Measurements from ENCODE around the gene SLC12A8. TPM values are rescaled to one million over a fixed set of nuclear protein-coding genes. Genes with fewer than 3 reads are reported as not detected.

SLC12A8 gene
- total and polyA plus RNA-seq, 4 donors, result 4.2 to 5.2 (median 4.9) TPM

- Histone ChIP-seq H3K4me1 (ENCODE audit: control insufficient read depth, insufficient read depth, low read length) (peaks cover 17% of the 10 kb centered on the region), H3K27ac (ENCODE audit: low read depth, low read length) (no peak overlapping the region), H3K36me3 (ENCODE audit: control insufficient read depth, insufficient read depth, low read length) (no peaks in the 10 kb centered on the region), H3K4me3 (ENCODE audit: low read depth, low read length) (no peak overlapping the region), H3K9me3 (ENCODE audit: control insufficient read depth, insufficient read depth, low read length) (no peaks in the 10 kb centered on the region), H3K27me3 (ENCODE audit: control insufficient read depth, insufficient read depth, low read length) (no peaks in the 10 kb centered on the region)
- 100% methylated on average over 1 of the region's 4 CpGs for WGBS (ENCODE audit: insufficient coverage)
- no peak for DNase-seq (ENCODE audit: low read depth in 4 of 6, low spot score in 6 of 6)
Measured at GRCh38 chr3:125191256-125191655, 21.3 kb downstream of the SLC12A8 start.

- Histone ChIP-seq H3K4me3 (ENCODE audit: low read depth, low read length) (no peak overlapping the region), H3K27me3 (ENCODE audit: control insufficient read depth, insufficient read depth, low read length) (no peaks in the 10 kb centered on the region), H3K36me3 (ENCODE audit: control insufficient read depth, insufficient read depth, low read length) (no peaks in the 10 kb centered on the region), H3K27ac (ENCODE audit: low read depth, low read length) (no peak overlapping the region), H3K9me3 (ENCODE audit: control insufficient read depth, insufficient read depth, low read length) (no peaks in the 10 kb centered on the region), H3K4me1 (ENCODE audit: control insufficient read depth, insufficient read depth, low read length) (peaks cover 22% of the 10 kb centered on the region)
- WGBS (ENCODE audit: insufficient coverage), result 0% methylated on average over 1 of the region's 3 CpGs
- no peak for DNase-seq (ENCODE audit: low read depth in 4 of 6, low spot score in 6 of 6)
Measured at GRCh38 chr3:125190786-125191185, 21.8 kb downstream of the SLC12A8 start.

- WGBS (ENCODE audit: insufficient coverage), result 94% methylated on average over 5 of the region's 7 CpGs
- H3K27ac ChIP-seq (ENCODE audit: low read depth, low read length), result no peak overlapping the region
- H3K4me3 ChIP-seq (ENCODE audit: low read depth, low read length), result no peak overlapping the region
- no peaks in the 10 kb centered on the region for H3K9me3 ChIP-seq (ENCODE audit: control insufficient read depth, insufficient read depth, low read length)
- no peak for DNase-seq (ENCODE audit: low read depth in 4 of 6, low spot score in 6 of 6)
- no peaks in the 10 kb centered on the region for H3K27me3 ChIP-seq (ENCODE audit: control insufficient read depth, insufficient read depth, low read length)
- H3K36me3 ChIP-seq (ENCODE audit: control insufficient read depth, insufficient read depth, low read length), result no peaks in the 10 kb centered on the region
- H3K4me1 ChIP-seq (ENCODE audit: control insufficient read depth, insufficient read depth, low read length), result peaks cover 22% of the 10 kb centered on the region
Measured at GRCh38 chr3:125189378-125190165, 23.0 kb downstream of the SLC12A8 start.

- Histone ChIP-seq H3K4me1 (ENCODE audit: control insufficient read depth, insufficient read depth, low read length) (peaks cover 21% of the 10 kb centered on the region), H3K4me3 (ENCODE audit: low read depth, low read length) (no peak overlapping the region), H3K27ac (ENCODE audit: low read depth, low read length) (no peak overlapping the region), H3K27me3 (ENCODE audit: control insufficient read depth, insufficient read depth, low read length) (no peaks in the 10 kb centered on the region), H3K36me3 (ENCODE audit: control insufficient read depth, insufficient read depth, low read length) (no peaks in the 10 kb centered on the region), H3K9me3 (ENCODE audit: control insufficient read depth, insufficient read depth, low read length) (no peaks in the 10 kb centered on the region)
- WGBS (ENCODE audit: insufficient coverage), result no CpG with 5 or more reads among the region's 2 CpGs
- DNase-seq (ENCODE audit: low read depth in 4 of 6, low spot score in 6 of 6), result no peak
Measured at GRCh38 chr3:125188955-125189354, 23.6 kb downstream of the SLC12A8 start.

GRCh38 chr3:125187599-125187910 is 25.0 kb downstream of the SLC12A8 start:
- Histone ChIP-seq H3K4me1 (ENCODE audit: control insufficient read depth, insufficient read depth, low read length) (peaks cover 21% of the 10 kb centered on the region), H3K27ac (ENCODE audit: low read depth, low read length) (no peak overlapping the region), H3K4me3 (ENCODE audit: low read depth, low read length) (no peak overlapping the region), H3K9me3 (ENCODE audit: control insufficient read depth, insufficient read depth, low read length) (no peaks in the 10 kb centered on the region), H3K36me3 (ENCODE audit: control insufficient read depth, insufficient read depth, low read length) (no peaks in the 10 kb centered on the region), H3K27me3 (ENCODE audit: control insufficient read depth, insufficient read depth, low read length) (no peaks in the 10 kb centered on the region)
- no peak for DNase-seq (ENCODE audit: low read depth in 4 of 6, low spot score in 6 of 6)
- WGBS (ENCODE audit: insufficient coverage), result 74% methylated on average over 4 of the region's 5 CpGs

- Histone ChIP-seq H3K9me3 (ENCODE audit: control insufficient read depth, insufficient read depth, low read length) (no peaks in the 10 kb centered on the region), H3K27ac (ENCODE audit: low read depth, low read length) (peak overlapping the region; percentile 36), H3K36me3 (ENCODE audit: control insufficient read depth, insufficient read depth, low read length) (no peaks in the 10 kb centered on the region), H3K4me3 (ENCODE audit: low read depth, low read length) (no peak overlapping the region), H3K27me3 (ENCODE audit: control insufficient read depth, insufficient read depth, low read length) (no peaks in the 10 kb centered on the region), H3K4me1 (ENCODE audit: control insufficient read depth, insufficient read depth, low read length) (peaks cover 21% of the 10 kb centered on the region)
- 88% methylated on average over 16 of the region's 20 CpGs for WGBS (ENCODE audit: insufficient coverage)
- DNase-seq (ENCODE audit: low read depth in 4 of 6, low spot score in 6 of 6), result no peak
Measured at GRCh38 chr3:125186800-125187598, 25.5 kb downstream of the SLC12A8 start.

- Histone ChIP-seq H3K27me3 (ENCODE audit: control insufficient read depth, insufficient read depth, low read length) (no peaks in the 10 kb centered on the region), H3K27ac (ENCODE audit: low read depth, low read length) (peak overlapping the region; percentile 36), H3K9me3 (ENCODE audit: control insufficient read depth, insufficient read depth, low read length) (no peaks in the 10 kb centered on the region), H3K4me3 (ENCODE audit: low read depth, low read length) (no peak overlapping the region), H3K4me1 (ENCODE audit: control insufficient read depth, insufficient read depth, low read length) (peaks cover 21% of the 10 kb centered on the region), H3K36me3 (ENCODE audit: control insufficient read depth, insufficient read depth, low read length) (no peaks in the 10 kb centered on the region)
- 17% methylated on average over 10 of the region's 10 CpGs for WGBS (ENCODE audit: insufficient coverage)
- peak in 5 of 6 donors; percentile 26 to 81 (median 41) for DNase-seq (ENCODE audit: low read depth in 4 of 6, low spot score in 6 of 6)
Measured at GRCh38 chr3:125186261-125186787, 26.2 kb downstream of the SLC12A8 start.

- DNase-seq (ENCODE audit: low read depth in 4 of 6, low spot score in 6 of 6), result no peak
- Histone ChIP-seq H3K4me1 (ENCODE audit: control insufficient read depth, insufficient read depth, low read length) (peaks cover 21% of the 10 kb centered on the region), H3K27ac (ENCODE audit: low read depth, low read length) (peak overlapping the region; percentile 36), H3K27me3 (ENCODE audit: control insufficient read depth, insufficient read depth, low read length) (no peaks in the 10 kb centered on the region), H3K9me3 (ENCODE audit: control insufficient read depth, insufficient read depth, low read length) (no peaks in the 10 kb centered on the region), H3K36me3 (ENCODE audit: control insufficient read depth, insufficient read depth, low read length) (no peaks in the 10 kb centered on the region), H3K4me3 (ENCODE audit: low read depth, low read length) (no peak overlapping the region)
- WGBS (ENCODE audit: insufficient coverage), result 63% methylated on average over 2 of the region's 3 CpGs
Measured at GRCh38 chr3:125185805-125186204, 26.7 kb downstream of the SLC12A8 start.

- H3K27ac ChIP-seq (ENCODE audit: low read depth, low read length), result no peak overlapping the region
- H3K9me3 ChIP-seq (ENCODE audit: control insufficient read depth, insufficient read depth, low read length), result no peaks in the 10 kb centered on the region
- H3K4me3 ChIP-seq (ENCODE audit: low read depth, low read length), result no peak overlapping the region
- WGBS (ENCODE audit: insufficient coverage), result 67% methylated on average over 1 of the region's 1 CpG
- no peak for DNase-seq (ENCODE audit: low read depth in 4 of 6, low spot score in 6 of 6)
- no peaks in the 10 kb centered on the region for H3K36me3 ChIP-seq (ENCODE audit: control insufficient read depth, insufficient read depth, low read length)
- H3K4me1 ChIP-seq (ENCODE audit: control insufficient read depth, insufficient read depth, low read length), result peaks cover 3% of the 10 kb centered on the region
- H3K27me3 ChIP-seq (ENCODE audit: control insufficient read depth, insufficient read depth, low read length), result no peaks in the 10 kb centered on the region
Measured at GRCh38 chr3:125179884-125180240, 32.7 kb downstream of the SLC12A8 start.

Data from spinal cord (tissue), 10 donors.